Right lobe of liver (tissue), 4 donors: ENCODE results near the gene MEAK7.

Experiments
- POLR2A ChIP-seq: fragments of 450-650 bp; IDR thresholded peaks from one replicate; pipeline ENCODE4 v1.6.1; 2017; ENCODE audit warnings: antibody characterized with exemption, mild to moderate bottlenecking
- TF ChIP-seq, protein P1 (sequence below), 4 donors: fragments of 200-600 bp in 3 of 4; fragments of 450-650 bp in 1 of 4; IDR thresholded peaks; one replicate each; pipeline versions ENCODE4 v1.5.1 to v1.8.0; 2016 to 2022; ENCODE audit warnings: antibody characterized with exemption in 4 of 4, mild to moderate bottlenecking in 2 of 4
- donor health status: DM: no; HTN: no; CAD: no.
- donor health status: DM: no; HTN: no; CAD: no.
- donor health status: DM: no; HTN: yes; CAD: no.

DNA sequence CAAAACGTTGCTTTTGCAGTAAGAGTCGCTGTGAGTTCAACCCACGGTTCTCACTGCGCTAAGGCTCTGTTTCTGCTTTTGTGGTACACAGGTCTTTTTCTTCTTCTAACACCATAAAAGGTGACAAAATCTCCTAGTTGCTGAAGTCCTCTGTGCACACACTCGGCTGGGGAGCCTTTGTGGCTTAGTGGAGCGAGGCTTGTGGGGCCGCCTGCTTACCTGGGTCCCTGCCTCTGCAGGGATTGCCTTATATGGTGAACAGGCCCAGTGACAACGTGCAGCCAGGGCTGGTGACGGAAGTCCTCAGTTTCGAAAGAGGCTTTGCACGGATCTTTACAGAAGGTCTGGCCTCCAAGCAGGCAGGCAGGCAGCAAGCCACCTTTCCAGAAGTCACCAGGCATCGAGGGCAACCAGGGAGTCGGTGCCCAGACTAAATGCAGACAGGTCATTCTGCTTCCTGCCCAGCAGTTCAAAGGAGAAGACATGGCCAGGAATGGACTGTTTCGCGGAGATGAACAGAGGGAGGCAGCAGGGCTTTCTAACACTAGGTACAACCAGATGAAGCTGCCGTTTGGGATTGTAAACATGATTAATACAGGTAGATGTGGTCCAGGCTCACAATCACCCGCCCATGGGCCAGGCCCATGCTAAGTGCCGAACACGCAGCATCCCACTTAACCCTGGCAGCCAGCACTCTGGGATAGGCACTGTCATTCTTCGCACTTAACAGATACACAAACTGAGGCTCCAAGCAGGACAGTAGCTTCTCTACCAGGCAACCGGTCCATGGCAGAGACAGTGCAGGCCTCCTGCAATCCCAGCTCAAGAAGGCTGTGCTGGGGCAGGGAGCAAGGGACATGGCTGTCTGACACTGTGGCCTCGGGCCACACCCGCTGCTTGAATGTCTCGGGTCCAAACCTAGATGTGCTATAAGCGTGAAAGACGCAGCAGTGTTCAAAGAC is 10.7 kb upstream of the MEAK7 start:
- TF ChIP-seq, protein P1, sequence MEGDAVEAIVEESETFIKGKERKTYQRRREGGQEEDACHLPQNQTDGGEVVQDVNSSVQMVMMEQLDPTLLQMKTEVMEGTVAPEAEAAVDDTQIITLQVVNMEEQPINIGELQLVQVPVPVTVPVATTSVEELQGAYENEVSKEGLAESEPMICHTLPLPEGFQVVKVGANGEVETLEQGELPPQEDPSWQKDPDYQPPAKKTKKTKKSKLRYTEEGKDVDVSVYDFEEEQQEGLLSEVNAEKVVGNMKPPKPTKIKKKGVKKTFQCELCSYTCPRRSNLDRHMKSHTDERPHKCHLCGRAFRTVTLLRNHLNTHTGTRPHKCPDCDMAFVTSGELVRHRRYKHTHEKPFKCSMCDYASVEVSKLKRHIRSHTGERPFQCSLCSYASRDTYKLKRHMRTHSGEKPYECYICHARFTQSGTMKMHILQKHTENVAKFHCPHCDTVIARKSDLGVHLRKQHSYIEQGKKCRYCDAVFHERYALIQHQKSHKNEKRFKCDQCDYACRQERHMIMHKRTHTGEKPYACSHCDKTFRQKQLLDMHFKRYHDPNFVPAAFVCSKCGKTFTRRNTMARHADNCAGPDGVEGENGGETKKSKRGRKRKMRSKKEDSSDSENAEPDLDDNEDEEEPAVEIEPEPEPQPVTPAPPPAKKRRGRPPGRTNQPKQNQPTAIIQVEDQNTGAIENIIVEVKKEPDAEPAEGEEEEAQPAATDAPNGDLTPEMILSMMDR (IDR thresholded peaks at IDR 0.05) = no peak
- TF ChIP-seq POLR2A = no peak
